ENCODE measurements around the gene RASSF4. TPM values are rescaled to one million over a fixed set of nuclear protein-coding genes. Genes with fewer than 3 reads are reported as not detected.

Gene RASSF4
- total and polyA plus RNA-seq, 9 of the 15 experiments (the other 6 are each of a cell fraction or from before 2014, with no cell fraction given) = 0.01 to 0.62 (median 0.11) TPM; not detected in 3

DNA sequence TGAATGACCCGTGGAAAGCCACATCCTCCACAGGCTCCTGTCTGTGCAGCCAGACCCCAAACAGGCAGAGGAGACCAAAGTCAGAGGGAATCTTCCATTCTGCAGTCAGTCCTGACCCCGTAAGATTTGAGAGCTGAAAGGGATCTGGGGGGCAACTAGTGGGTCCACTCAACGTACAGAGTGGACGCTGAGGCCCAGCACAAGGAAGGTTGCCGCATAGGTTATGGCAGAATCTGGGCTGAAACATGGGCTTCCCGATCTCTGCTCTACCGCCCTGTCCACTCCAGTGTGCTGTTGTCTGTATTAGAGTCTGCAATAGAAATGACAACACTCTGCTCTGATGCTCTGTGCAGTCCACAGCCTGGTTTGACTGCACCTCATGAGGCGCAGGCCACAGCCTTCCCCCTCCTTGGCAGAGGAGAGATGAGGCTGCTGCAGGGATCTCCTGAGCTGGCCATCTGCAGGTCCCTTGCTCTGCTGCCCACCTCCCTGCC, 33.2 kb downstream of the RASSF4 start:
- H3K79me2 ChIP-seq (ENCODE audit: control insufficient read depth, insufficient read depth, low read length) = no peaks in the 10 kb centered on the region
- peak overlapping the region in 1 of 2 experiments; percentile 33; a peak in 1 of 4 replicates for H3K9ac ChIP-seq (ENCODE audit: insufficient read depth in 1 of 2, low read depth in 2 of 2, low read length in 2 of 2)
- CTCF ChIA-PET (ENCODE audit: low intra/inter-chr PET ratio) = no interaction called here
- TF ChIP-seq, protein P1, sequence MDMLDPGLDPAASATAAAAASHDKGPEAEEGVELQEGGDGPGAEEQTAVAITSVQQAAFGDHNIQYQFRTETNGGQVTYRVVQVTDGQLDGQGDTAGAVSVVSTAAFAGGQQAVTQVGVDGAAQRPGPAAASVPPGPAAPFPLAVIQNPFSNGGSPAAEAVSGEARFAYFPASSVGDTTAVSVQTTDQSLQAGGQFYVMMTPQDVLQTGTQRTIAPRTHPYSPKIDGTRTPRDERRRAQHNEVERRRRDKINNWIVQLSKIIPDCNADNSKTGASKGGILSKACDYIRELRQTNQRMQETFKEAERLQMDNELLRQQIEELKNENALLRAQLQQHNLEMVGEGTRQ (CRISPR knock-in tag; IDR thresholded peaks at IDR 0.05) = no peak
- no peak for TF ChIP-seq HNRNPH1 (optimal IDR thresholded peaks at IDR 0.05; ENCODE audit: low read depth, low read length)
- no peak for TF ChIP-seq ESRRB (CRISPR knock-in tag; IDR thresholded peaks at IDR 0.05; ENCODE audit: borderline replicate concordance)
- TF ChIP-seq ARID3A (IDR thresholded peaks at IDR 0.05; ENCODE audit: borderline replicate concordance, low read depth, low read length) = no peak
- TF ChIP-seq DPF2 (IDR thresholded peaks at IDR 0.05) = no peak
- H3K36me3 ChIP-seq (ENCODE audit: control insufficient read depth, insufficient read depth, low read length) = no peaks in the 10 kb centered on the region
- 0 out of 2 replicates have a peak, but pooled peaks cover 3% of the 10 kb centered on the region for H4K20me1 ChIP-seq (replicated peaks; ENCODE audit: control insufficient read depth, insufficient read depth, low read length)
- peaks cover 29 to 67% of the 10 kb centered on the region in 2 experiments for H3K27me3 ChIP-seq (ENCODE audit: control insufficient read depth in 2 of 2, insufficient read depth in 2 of 2, low read length in 2 of 2)
- H3K4me2 ChIP-seq (ENCODE audit: insufficient read depth, low read length) = no peak overlapping the region
- no peak overlapping the region for H2AFZ ChIP-seq (ENCODE audit: low read depth, low read length)
- intact Hi-C loops (cut with micrococcal nuclease) = no loop called here
- no peak for FAIRE-seq
- H3K27ac ChIP-seq (ENCODE audit: extremely low read depth, low read depth, low read length) = no peak overlapping the region
- POLR2A ChIA-PET = interaction anchor here (0.7 to 1.3 kb wide), 4 partner anchors 9 to 14 kb away, joined by 3 to 4 read pairs (median 3); partner anchors contain the start of gene DEPP1
- no peak for DNase-seq (ENCODE audit: extremely low read depth in 1 of 4, low spot score in 3 of 4)
- 4% methylated on average over 8 of the region's 8 CpGs for WGBS (ENCODE audit: insufficient coverage, low coverage, missing lambda C conversion rate)
- peaks cover 0 to 5% of the 10 kb centered on the region in 2 experiments; a peak in 3 of 5 replicates for H3K4me1 ChIP-seq (replicated peaks in 1 of 2; ENCODE audit: control insufficient read depth in 2 of 2, insufficient read depth in 2 of 2, low read length in 2 of 2)
- in situ Hi-C loops (cut with MboI) = no loop called here
- BruUV-seq (replicated peaks) = no TSS peak
- ATAC-seq = no peak
- H3K9me3 ChIP-seq (replicated peaks; ENCODE audit: control insufficient read depth, insufficient read depth, low read depth, low read length) = no peaks in the 10 kb centered on the region
- no peaks in the 10 kb centered on the region for H3K9me1 ChIP-seq (ENCODE audit: control insufficient read depth, insufficient read depth, low read length)
- H3K4me3 ChIP-seq = no peak overlapping the region
